HG03039 (cell line): ENCODE data around the gene KCNQ5.
"Not testable (repeated sequence)": the region's sequence is repeated elsewhere in the genome, so short reads cannot be mapped to it uniquely, and the experiment has no call there.

Experiments used
- ATAC-seq: cut with Tn5 transposase; IDR thresholded peaks from one replicate; pipeline ENCODE4 v1.9.1; 2021; ENCODE audit warnings: mild to moderate bottlenecking, moderate library complexity; ENCODE audit not compliant: unreplicated experiment

KCNQ5 gene

DNA sequence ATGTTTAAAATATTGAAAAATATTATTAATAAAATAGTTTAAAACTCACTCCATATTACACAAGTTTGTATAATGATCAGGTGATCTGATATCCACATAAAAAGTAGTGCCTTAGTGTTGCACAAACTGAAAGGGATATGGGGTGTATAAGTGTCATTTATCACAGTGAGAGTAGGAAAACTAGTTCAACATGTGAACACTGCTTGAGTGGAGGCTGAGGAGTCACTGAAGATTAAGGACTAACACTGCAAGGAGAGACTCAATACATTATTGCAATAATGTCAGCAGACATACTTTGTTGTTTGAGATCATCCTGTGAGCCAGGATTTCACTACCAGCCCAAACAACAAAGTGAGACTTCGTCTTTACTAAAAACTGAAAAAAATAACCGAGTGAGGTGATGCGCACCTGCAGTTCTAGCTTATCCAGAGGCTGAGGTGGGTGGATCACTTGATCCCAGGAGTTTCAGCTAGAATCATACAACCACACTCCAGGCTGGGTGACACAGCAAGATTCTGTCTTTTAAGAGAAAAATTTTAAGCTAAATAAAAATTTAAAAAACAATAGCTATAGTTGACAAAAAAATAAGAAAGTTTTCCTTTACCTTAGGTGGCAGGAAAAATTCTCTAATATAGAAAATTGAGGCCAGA is 605.9 kb downstream of the KCNQ5 start:
- ATAC-seq: no peak

DNA sequence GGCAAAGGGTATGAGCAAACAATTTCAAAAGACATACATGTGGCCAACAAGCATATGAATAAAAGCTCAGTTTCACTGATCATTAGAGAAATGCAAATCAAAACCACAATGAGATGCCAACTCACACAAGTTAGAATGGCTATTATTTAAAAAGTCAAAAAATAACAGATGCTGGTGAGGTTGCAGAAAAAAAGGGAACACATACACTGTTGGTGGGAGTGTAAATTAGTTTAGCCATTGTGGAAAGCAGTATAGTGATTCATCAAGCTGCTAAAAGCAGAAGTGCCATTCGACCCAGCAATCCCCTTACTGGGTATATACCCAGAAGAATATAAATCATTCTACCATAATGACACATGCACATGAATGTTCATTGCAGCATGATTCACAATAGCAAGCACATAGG is 610.1 kb downstream of the KCNQ5 start:
- no peak for ATAC-seq

- no peak for ATAC-seq
Measured at GRCh38 chr6:73233048-73233447, 611.2 kb downstream of the KCNQ5 start.

- ATAC-seq: not testable (repeated sequence)
Measured at GRCh38 chr6:73233971-73234370, 612.1 kb downstream of the KCNQ5 start.

DNA sequence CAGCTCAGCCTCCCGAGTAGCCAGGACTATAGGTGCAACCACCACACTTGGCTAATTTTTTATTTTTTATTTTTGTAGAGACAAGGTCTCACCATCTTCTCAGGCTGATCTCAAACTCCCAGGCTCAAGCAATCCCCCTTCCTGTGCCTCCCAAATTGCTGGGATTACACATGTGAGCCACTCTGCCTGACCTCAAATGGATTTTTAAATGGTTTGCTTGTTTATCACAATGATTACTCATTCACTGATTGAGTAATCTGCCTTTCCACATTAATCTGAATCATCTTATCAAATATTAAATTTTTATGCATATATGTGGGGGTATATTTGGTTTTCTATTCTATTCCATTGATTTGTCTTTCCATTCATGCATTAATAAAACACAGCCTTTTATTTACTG is 612.9 kb downstream of the KCNQ5 start:
- no peak for ATAC-seq

DNA sequence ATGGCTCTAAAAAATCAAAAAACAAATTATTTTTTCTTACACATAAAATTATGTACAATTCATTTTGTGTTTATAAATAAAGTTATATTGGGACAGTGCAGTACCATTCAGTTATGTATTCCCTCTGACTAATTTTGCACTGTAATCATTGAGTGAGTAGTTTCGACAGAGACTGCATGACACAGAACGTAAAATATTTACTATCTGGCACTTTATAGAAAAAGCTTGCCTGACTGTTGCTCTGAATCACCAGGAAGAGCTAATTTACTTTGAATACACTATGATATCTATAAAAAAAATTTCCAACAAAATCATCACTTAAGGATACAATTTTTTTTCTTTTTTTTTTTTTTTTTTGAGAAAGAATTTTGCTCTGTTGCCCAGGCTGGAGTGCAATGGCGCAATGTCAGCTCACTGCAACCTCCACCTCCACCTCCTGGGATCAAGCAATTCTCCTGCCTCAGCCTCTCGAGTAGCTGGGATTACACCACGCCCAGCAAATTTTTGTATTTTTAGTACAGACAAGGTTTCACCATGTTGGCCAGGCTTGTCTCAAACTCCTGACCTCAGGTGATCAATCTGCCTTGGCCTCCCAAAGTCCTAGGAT is 614.4 kb downstream of the KCNQ5 start:
- no peak for ATAC-seq

DNA sequence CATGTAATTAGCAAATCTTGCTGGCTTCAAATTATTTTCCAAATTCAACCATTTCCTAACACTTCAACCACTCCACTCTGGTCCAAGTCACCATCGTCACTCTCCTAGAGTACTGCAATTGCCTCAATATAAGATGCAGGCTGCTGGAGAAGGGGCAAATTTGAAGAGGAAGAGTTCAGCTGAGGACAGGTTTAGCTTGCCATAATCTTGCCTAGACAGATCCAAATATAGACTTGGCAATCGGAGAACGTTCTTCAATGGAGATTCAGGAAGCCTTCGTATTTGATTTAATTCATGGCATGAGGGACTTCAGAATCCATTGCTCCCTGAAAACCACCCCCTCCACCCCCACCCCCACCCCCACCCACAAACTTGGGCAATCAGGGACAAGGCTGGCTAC is 618.9 kb downstream of the KCNQ5 start:
- ATAC-seq: no peak

- ATAC-seq: no peak
Measured at GRCh38 chr6:73242001-73242400, 620.1 kb downstream of the KCNQ5 start.
